ENCODE data around the gene SLC6A13.

The SLC6A13 gene

DNA sequence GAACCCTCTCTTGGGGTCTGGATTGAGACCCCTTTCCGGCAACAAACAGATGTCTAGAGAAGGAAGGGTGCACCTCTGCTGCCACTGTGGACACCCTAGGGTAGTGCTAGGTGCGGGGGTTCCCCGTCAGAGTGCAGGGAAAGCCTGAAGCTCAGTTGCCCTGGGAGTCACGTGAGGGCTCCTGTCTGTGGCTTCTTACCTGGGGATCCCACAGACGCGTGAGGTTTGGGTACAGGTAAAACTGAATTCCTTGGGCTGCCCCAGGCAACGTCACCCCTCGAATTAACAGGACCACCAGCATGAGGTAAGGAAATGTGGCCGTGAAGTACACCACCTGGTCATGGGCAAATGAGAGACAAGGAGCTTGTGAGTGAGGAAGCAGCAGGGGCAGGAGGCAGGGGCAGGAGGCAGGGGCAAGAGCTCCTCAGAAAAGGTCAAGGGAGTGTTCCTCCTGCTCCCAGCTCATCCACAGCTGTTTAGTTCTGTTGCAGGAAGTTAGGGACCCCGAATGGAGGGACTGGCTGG is 27.7 kb downstream of the SLC6A13 start:
- H3K4me1 ChIP-seq (ENCODE audit: insufficient read depth, poor library complexity, severe bottlenecking) = no peaks in the 10 kb centered on the region
- no peak for DNase-seq (ENCODE audit: low spot score)
- H3K27ac ChIP-seq (ENCODE audit: poor library complexity, severe bottlenecking) = no peak overlapping the region
- peaks cover 28% of the 10 kb centered on the region for H3K27me3 ChIP-seq (ENCODE audit: insufficient read depth, poor library complexity, severe bottlenecking)
- TF ChIP-seq, protein P1, sequence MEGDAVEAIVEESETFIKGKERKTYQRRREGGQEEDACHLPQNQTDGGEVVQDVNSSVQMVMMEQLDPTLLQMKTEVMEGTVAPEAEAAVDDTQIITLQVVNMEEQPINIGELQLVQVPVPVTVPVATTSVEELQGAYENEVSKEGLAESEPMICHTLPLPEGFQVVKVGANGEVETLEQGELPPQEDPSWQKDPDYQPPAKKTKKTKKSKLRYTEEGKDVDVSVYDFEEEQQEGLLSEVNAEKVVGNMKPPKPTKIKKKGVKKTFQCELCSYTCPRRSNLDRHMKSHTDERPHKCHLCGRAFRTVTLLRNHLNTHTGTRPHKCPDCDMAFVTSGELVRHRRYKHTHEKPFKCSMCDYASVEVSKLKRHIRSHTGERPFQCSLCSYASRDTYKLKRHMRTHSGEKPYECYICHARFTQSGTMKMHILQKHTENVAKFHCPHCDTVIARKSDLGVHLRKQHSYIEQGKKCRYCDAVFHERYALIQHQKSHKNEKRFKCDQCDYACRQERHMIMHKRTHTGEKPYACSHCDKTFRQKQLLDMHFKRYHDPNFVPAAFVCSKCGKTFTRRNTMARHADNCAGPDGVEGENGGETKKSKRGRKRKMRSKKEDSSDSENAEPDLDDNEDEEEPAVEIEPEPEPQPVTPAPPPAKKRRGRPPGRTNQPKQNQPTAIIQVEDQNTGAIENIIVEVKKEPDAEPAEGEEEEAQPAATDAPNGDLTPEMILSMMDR (IDR thresholded peaks at IDR 0.05; ENCODE audit: poor library complexity, severe bottlenecking) = no peak
- no peaks in the 10 kb centered on the region for H3K36me3 ChIP-seq (ENCODE audit: low read depth)
- H3K9me3 ChIP-seq (ENCODE audit: severe bottlenecking) = peaks cover 3% of the 10 kb centered on the region
- no peak for ATAC-seq (ENCODE audit: low read depth)
- no peak overlapping the region for H3K4me3 ChIP-seq (ENCODE audit: severe bottlenecking)

DNA sequence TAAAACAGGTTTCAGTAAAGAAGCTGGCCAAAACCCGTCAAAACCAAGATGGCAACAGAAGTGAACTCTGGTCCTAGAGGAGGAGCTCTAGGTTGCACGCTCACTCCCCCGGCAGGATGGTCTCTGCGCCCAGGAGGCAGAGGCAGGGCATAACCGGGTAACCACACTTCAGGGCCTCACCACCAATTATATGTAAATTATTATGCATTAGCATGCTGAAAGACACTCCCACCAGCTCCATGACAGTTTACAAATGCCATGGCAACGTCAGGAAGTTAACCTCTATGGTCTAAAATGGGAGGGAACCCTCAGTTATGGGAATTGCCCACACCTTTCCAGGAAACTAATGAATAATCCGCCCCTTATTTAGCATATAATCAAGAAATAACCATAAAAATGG is 28.6 kb downstream of the SLC6A13 start:
- no peaks in the 10 kb centered on the region for H3K36me3 ChIP-seq (ENCODE audit: low read depth)
- TF ChIP-seq, protein P1 (IDR thresholded peaks at IDR 0.05; ENCODE audit: poor library complexity, severe bottlenecking) = no peak
- H3K27me3 ChIP-seq (ENCODE audit: insufficient read depth, poor library complexity, severe bottlenecking) = peaks cover 35% of the 10 kb centered on the region
- DNase-seq (ENCODE audit: low spot score) = no peak
- no peak overlapping the region for H3K4me3 ChIP-seq (ENCODE audit: severe bottlenecking)
- H3K9me3 ChIP-seq (ENCODE audit: severe bottlenecking) = peaks cover 3% of the 10 kb centered on the region
- H3K4me1 ChIP-seq (ENCODE audit: insufficient read depth, poor library complexity, severe bottlenecking) = no peaks in the 10 kb centered on the region
- no peak for ATAC-seq (ENCODE audit: low read depth)
- no peak overlapping the region for H3K27ac ChIP-seq (ENCODE audit: poor library complexity, severe bottlenecking)

DNA sequence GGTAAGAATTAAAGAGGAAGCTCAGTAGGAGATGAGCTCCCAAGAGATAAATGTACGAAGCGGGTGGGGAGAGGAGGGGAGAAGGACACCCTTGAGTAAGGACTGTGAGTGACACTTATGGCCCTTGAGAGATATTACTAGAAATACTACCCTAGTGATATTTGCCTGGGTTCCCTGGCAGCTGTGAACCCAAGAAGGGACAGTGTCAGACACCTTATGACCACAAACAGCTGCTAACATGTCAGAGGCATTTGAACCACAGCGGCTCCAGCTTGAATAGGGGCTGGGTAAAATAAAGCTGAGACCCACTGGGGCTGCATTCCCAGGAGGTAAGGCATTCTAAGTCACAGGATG is 29.0 kb downstream of the SLC6A13 start:
- TF ChIP-seq, protein P1 (IDR thresholded peaks at IDR 0.05; ENCODE audit: poor library complexity, severe bottlenecking) = no peak
- Histone ChIP-seq H3K36me3 (ENCODE audit: low read depth) (no peaks in the 10 kb centered on the region), H3K27me3 (ENCODE audit: insufficient read depth, poor library complexity, severe bottlenecking) (peaks cover 38% of the 10 kb centered on the region), H3K9me3 (ENCODE audit: severe bottlenecking) (peaks cover 3% of the 10 kb centered on the region), H3K4me3 (ENCODE audit: severe bottlenecking) (no peak overlapping the region), H3K27ac (ENCODE audit: poor library complexity, severe bottlenecking) (no peak overlapping the region), H3K4me1 (ENCODE audit: insufficient read depth, poor library complexity, severe bottlenecking) (no peaks in the 10 kb centered on the region)
- no peak for DNase-seq (ENCODE audit: low spot score)
- no peak for ATAC-seq (ENCODE audit: low read depth)

DNA sequence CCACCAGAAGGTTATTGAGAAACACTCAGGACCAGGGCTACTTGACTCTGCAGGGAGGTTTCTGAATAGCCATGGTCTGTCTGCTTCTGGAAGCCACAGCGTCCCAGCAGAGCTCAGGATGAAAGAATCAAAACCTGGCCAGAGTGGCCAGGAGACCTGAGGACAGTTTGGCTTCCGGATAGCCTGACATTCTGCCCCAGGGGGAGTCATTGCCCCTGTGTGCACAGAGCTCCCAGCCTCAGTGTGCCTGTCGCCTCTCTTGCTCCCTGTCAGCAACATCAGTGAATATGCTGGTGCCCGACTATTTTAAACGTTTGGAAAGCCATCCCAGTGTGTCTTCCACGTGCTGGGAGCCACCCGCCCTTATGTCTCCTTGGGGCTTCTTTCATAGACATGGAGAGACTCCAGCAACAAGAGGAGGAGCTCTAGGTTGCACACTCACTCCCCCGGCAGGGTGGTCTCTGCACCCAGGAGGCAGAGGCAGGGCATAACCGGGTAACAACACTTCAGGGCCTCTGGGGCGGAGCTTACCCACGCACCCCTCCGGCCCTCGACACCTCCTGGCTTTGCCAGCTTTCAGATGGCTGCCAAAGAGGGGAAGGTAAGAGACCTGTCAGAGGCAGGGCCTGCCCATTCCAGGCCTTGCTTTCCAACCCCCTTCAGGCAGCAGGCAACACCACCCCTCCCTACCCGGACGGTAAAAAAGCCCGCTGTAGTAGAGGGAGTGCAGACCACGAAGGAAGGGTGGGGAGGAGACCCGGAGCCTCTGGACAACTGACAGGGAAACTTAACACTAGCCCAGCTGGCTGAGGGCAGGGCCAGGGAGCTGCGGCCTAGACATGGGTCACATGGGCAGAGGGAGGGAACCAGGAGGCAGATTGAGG is 29.7 kb downstream of the SLC6A13 start:
- TF ChIP-seq, protein P1 (IDR thresholded peaks at IDR 0.05; ENCODE audit: poor library complexity, severe bottlenecking) = no peak
- no peaks in the 10 kb centered on the region for H3K4me1 ChIP-seq (ENCODE audit: insufficient read depth, poor library complexity, severe bottlenecking)
- DNase-seq (ENCODE audit: low spot score) (no peak), ATAC-seq (ENCODE audit: low read depth) (no peak)
- no peaks in the 10 kb centered on the region for H3K36me3 ChIP-seq (ENCODE audit: low read depth)
- H3K4me3 ChIP-seq (ENCODE audit: severe bottlenecking) = no peak overlapping the region
- H3K27ac ChIP-seq (ENCODE audit: poor library complexity, severe bottlenecking) = no peak overlapping the region
- peaks cover 3% of the 10 kb centered on the region for H3K9me3 ChIP-seq (ENCODE audit: severe bottlenecking)
- peaks cover 43% of the 10 kb centered on the region for H3K27me3 ChIP-seq (ENCODE audit: insufficient read depth, poor library complexity, severe bottlenecking)

All from RWPE2 (cell line).